Measurements from ENCODE around the gene LRRC36. TPM values are rescaled to one million over a fixed set of nuclear protein-coding genes. Genes with fewer than 3 reads are reported as not detected.

Gene LRRC36
- total and polyA plus RNA-seq, 2 donors (not counting 3 experiments of a cell fraction or from before 2014, with no cell fraction given) = 0.30 to 2.0 TPM

DNA sequence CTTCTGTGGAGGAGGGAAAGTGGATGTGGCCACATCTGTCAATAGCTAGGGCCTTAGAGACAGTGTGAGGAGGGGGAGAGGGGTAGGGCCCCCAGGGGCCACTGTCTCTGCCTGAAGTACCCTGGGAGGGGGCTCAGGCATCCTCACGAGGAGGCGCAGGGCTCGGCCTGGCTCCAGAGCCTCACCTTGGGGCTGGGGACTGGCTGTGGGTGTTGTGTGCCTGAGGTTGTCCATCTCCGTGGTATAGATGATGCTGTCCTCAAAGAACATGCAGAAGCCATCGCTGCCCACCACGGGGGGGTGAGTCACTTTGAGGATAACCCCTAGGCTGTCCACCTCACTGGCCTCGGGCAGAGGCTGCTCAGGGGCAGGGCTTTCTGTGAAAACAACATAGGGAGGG, 35.2 kb upstream of the LRRC36 start:
- Histone ChIP-seq H3K9me3 (replicated peaks; ENCODE audit: control insufficient read depth, insufficient read depth, low read length) (no peaks in the 10 kb centered on the region), H3K27me3 (ENCODE audit: control insufficient read depth in 2 of 2, insufficient read depth in 2 of 2, low read length in 2 of 2) (no peaks in the 10 kb centered on the region), H2AFZ (ENCODE audit: low read depth, low read length) (no peak overlapping the region), H3K4me1 (ENCODE audit: control insufficient read depth, extremely low read depth, insufficient read depth, low read length) (no peaks in the 10 kb centered on the region), H3K4me2 (ENCODE audit: insufficient read depth, low read length) (no peak overlapping the region), H3K27ac (ENCODE audit: insufficient read depth, low read depth, low read length) (no peak overlapping the region), H3K9ac (replicated peaks; ENCODE audit: extremely low read depth, insufficient read depth, low read length) (no peak overlapping the region), H3K79me2 (ENCODE audit: control insufficient read depth, insufficient read depth, low read length) (no peaks in the 10 kb centered on the region), H3K9me1 (replicated peaks; ENCODE audit: control insufficient read depth, extremely low read depth, insufficient read depth, low read length) (no peaks in the 10 kb centered on the region), H3K4me3 (replicated peaks in 1 of 3; ENCODE audit: insufficient read depth in 1 of 3, low read depth in 1 of 3, low read length in 3 of 3) (no peak overlapping the region), H4K20me1 (replicated peaks; ENCODE audit: control insufficient read depth, extremely low read depth, insufficient read depth, low read length) (no peaks in the 10 kb centered on the region), H3K36me3 (ENCODE audit: control insufficient read depth in 2 of 2, extremely low read depth in 1 of 2, insufficient read depth in 2 of 2, low read length in 2 of 2) (no peaks in the 10 kb centered on the region)
- intact Hi-C loops (cut with micrococcal nuclease) (no loop called here), dilution Hi-C loops (cut with MboI; ENCODE audit: extremely low pct_ligation_motif_present, low sequenced_read_pairs) (no loop called here)
- TF ChIP-seq CTCF (IDR thresholded peaks at IDR 0.05; ENCODE audit: extremely low read depth in 1 of 2, insufficient read depth in 1 of 2, low read depth in 1 of 2, low read length in 2 of 2) (no peak), GATA2 (IDR thresholded peaks at IDR 0.05; ENCODE audit: insufficient read depth, insufficient read length, low read depth, low read length) (no peak), EZH2 (IDR thresholded peaks at IDR 0.05; ENCODE audit: borderline replicate concordance, low read depth, low read length, severe bottlenecking) (no peak), POLR2AphosphoS5 (IDR thresholded peaks at IDR 0.05; ENCODE audit: insufficient read depth, low read depth, low read length) (no peak), POLR2A (IDR thresholded peaks at IDR 0.05; ENCODE audit: low read depth, low read length) (no peak), FOS (IDR thresholded peaks at IDR 0.05; ENCODE audit: borderline replicate concordance, insufficient read depth, low read length) (no peak), MYC (IDR thresholded peaks at IDR 0.05; ENCODE audit: low read depth, low read length) (no peak), JUN (IDR thresholded peaks at IDR 0.05; ENCODE audit: borderline replicate concordance, insufficient read depth, insufficient read length, low read depth) (no peak)
- TF ChIP-seq, protein P1, sequence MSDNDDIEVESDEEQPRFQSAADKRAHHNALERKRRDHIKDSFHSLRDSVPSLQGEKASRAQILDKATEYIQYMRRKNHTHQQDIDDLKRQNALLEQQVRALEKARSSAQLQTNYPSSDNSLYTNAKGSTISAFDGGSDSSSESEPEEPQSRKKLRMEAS (IDR thresholded peaks at IDR 0.05; ENCODE audit: insufficient read depth, insufficient read length) = no peak
- ChIA-PET POLR2A (no interaction called here), CTCF (no interaction called here)
- FAIRE-seq = no peak
- no TSS peak for BruUV-seq (replicated peaks)
- DNase-seq (ENCODE audit: low read depth, low spot score) = no peak
